ENCODE results near the gene PPFIA2.

- no peak for TF ChIP-seq CTCF (IDR thresholded peaks at IDR 0.05 in 2 of 3, conservative IDR thresholded peaks at IDR 0.05 in 1 of 3; ENCODE audit: control insufficient read depth in 2 of 3, extremely low read depth in 1 of 3, insufficient read depth in 1 of 3, low read depth in 3 of 3, low read length in 3 of 3)
- TF ChIP-seq CBFB (IDR thresholded peaks at IDR 0.05; ENCODE audit: low read depth), result no peak
- no peak for TF ChIP-seq SMARCA5 (IDR thresholded peaks at IDR 0.05)
- no peak for TF ChIP-seq NRF1 (conservative IDR thresholded peaks at IDR 0.05; ENCODE audit: low read depth, low read length)
- TF ChIP-seq PBX3 (IDR thresholded peaks at IDR 0.05; ENCODE audit: insufficient replicate concordance, low read depth, low read length), result no peak
- no peak for TF ChIP-seq REST (IDR thresholded peaks at IDR 0.05; ENCODE audit: low read depth, low read length)
- TF ChIP-seq HCFC1 (IDR thresholded peaks at IDR 0.05; ENCODE audit: low read length), result no peak
- no peak for TF ChIP-seq PRDM15 (CRISPR knock-in tag; IDR thresholded peaks at IDR 0.05)
These were observed 475.0 kb downstream of the PPFIA2 start for GRCh38 chr12:81284137-81284536.

Measured in GM12878 (cell line).